HS-27A (cell line): ENCODE data around the gene PPP6R2.

Experiments
- DNase-seq: peaks from one replicate; pipeline ENCODE4 v3.0.0-alpha.2; 2012; ENCODE audit warnings: low read depth, missing footprints

PPP6R2 gene

DNA sequence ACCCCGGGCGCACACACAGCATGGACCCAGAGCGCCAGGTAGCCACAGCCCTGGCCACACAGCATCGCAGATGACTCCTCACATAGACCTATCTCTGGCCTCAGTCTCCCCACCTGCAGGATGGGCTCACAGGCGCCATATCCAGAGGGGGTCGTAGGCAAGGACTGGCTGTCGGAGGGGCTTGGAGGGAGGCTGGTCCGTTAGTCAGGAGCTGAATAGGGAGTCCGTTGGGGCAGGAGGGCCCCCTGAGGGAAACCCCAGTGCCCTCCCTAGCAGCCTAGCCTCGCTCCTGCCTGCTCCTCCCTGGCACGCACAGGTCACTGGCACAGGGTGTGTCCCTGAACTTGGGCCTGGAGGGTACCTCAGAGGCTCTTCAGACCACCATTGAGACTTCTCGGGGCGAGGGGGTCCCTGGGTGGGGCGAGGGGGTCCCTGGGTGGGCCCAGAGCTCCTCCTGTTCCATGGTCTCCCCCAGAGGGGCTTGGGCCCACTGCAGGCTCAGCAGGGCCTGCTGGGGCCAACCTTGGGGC, 37.7 kb upstream of the PPP6R2 start:
- no peak for DNase-seq

GRCh38 chr22:50305923-50306566, 37.1 kb upstream of the PPP6R2 start:
- peak; percentile 79 for DNase-seq

DNA sequence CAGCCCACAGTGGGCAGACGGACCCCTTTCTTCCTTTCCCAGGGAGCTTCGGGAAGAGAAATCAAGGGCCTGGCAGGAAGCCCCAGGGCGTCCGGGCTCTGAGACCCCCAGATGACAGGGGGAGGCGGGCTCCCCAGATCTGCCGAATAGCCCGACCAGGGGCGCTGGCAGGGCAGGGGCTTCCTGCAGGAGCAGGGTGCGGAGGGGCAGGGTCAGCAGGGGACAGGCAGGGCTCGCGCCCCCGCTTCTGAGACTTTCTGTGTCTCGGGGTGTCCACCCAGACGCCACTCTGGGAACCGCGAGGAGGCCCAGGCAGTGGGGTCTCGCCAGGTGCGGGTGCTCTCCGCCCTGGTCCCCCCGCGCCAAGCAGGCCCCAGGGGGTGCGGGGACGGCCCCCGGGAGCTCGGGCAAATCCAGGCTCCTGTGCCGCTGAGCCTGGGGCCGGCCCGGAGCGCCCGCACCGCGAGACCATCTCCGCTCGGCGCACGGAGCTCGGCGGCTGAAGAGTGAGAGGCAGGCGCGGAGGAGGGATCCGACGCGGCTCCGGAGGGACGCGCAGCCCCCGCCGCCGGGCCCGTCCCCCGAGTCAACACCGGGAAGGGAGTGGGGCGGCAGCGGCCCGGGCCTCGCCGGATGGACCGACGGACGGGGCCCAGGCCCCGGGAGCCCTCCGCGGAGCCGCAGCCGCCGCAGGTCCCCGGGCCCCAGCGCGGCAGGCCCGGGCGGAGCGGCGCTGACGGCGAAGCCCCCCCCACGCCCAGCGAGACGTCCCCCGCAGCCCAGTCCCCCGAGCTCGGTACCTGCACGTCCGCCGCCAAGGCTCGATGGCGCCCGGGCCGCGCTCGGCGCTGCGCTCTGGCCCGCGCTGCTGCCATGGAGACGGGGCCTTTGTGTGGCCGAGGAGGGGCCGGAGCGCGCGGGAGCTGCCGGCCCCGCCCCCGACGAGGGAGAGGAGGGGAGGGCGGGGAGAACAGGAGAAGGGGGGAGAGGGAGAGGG, 36.1 kb upstream of the PPP6R2 start, which contains the start of gene PLXNB2:
Gene PLXNB2, minus strand, starts transcription at position 894 of the 997 bp plus-strand sequence. CDS start 17,062 bp downstream, outside the sequence.
- no peak for DNase-seq

DNA sequence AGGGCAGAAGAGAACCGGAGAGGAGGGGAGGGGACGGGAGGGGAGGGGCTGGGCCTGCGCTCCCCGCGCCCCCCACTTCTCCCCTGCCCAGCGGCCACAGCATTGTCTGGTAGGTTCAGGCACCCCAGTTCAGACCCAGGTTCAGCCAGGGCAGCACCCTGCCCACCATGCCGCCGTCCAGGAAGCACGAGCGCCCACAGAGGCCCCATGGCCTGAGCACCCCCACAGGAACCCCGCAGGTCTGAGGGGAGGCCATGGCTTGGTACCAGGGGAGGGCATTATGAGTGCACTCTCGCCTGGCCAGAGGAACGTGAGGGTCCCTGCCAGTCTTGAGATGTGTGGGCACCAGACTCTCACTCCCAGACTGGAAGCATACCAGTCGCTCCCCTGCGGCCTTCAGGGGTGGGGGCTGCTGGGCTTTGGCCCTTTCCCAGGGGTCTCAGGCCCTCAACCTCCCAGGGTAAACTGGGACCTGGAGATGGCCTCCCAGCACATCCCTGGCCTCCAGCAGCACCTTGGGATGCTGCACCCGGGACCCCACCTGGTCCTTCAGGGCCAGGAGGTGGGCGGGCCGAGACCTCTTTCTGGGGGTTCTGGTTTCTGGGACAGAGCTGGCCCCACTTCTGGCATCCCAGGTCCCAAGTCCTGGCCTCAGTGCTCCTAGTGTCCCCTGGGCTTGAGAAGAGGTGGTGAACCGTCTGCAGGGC, 35.1 kb upstream of the PPP6R2 start:
- no peak for DNase-seq

DNA sequence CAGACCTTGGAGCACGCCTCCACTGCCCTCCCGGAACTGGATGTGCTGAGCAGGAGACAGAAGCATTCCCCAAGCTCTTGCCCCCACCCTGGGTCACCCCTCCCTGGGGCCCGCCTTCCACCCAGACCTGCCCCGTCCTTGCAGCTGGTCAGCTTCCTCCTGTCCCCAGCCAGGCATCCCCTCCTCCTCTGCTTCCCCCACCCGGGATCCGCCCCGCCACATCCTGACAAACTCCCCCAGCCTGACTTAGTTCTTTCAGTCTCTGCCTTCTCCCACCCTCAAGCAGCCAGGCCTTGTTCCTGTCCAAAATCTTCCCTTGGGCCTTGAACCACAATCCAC, 34.6 kb upstream of the PPP6R2 start:
- DNase-seq: no peak

- DNase-seq: no peak
Observed at GRCh38 chr22:50308986-50309600, 34.0 kb upstream of the PPP6R2 start.

- DNase-seq: no peak
Observed at GRCh38 chr22:50309601-50309991, 33.5 kb upstream of the PPP6R2 start.

DNA sequence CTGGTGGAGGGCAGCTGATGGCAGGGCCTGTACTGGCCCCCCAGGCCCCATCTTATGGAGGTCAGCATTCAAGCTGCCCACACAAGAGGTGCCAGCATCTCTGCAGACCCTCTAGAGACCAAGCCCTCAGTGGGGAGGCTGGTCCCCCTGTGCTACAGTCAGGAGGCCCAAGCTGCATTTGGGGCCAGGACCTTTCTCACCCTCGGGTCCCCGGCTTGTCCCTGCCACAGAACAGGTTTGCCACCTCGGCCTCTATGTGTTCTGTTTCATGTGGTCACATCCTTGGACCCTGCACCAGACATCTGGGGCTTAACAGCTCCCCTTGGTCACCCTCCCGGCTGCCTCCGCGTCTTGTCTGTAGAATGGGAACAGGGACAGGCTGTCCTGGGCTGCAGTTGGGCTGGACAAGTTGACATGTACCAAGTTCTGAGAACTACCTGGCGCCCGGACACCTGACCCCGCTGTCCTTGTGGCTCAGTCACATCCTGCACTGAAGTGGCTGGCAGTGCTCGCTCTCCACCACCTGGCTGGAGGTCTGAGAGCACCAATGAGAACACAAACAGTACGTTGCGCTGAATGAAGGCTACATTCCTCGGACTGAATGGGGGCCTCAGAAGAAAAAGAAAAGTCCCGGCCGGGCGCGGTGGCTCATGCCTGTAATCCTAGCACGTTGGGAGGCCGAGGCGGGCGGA, 33.0 kb upstream of the PPP6R2 start:
- DNase-seq: no peak

GRCh38 chr22:50310949-50311444, 32.1 kb upstream of the PPP6R2 start:
- DNase-seq: no peak

DNA sequence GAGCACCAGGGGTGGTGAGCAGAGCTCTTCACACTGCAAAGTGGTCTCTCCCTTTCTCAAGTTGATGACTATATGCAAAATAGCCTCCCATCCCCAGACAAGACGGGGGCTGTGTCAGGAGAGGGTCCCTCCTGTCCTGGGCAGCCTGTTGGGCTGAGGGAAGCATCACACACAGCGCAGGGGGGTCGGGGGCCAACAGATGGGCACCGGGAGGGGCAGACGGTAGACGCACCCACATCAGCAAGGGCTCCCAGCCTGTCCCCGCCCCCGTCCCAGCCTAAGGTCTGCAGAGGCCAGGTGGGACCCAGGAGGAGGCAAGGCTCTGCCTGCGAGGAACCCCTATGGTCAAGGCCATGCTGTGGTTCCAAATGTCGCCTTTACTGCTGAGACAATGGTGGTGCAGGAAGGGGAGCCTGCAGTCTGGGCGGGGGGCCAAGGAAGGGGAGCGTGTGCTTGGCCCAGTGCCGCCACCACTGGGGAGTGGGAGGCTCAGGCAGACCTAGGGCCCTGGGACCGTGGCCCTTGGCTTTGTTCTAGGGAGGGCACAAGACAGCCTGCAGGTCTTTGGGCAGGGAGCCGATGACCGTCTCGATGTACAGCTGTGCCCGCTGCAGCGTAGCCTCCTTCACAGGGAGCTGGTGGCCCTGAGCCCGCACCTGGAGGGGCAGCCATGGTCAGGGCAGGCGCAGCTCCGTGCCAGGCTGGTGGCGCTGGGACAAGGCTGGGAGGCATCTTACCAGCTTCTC, 31.3 kb upstream of the PPP6R2 start:
- no peak for DNase-seq

DNA sequence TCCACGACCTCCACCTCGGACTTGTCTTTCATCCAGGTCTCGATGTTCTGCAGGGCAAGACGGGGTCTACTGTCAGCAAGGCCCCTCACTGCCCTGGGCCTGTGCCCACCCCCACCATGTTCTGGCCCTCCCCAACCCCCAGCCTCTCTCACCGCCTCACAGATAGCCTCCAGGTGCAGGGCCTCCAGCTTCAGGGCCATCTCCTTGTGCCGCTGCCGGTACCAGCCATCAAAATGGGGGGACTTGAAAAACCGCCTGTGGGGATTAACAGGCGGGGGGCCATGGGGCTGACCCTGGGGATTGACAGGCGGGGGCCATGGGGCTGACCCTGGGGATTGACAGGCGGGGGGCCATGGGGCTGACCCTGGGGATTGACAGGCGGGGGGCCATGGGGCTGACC, 30.8 kb upstream of the PPP6R2 start:
- no peak for DNase-seq

DNA sequence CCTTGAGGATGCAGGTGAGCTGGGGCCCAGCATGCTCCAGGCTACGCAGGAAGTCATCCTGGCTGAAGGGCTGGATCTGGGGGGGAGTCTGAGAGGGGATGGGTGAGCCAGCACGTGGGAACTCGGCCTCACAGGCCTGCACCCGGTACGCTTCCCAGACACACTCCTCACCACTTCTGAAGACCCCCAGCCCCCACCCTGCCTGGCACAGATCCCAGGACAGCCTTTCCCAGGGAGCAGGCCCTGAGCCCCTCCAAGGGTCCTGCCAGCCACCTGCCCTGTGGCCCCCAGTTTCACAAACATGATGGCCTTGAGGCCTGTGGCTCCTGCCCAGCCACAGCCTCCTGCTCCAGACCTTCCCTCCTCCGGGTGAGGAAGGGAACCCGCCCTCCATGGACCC, 30.1 kb upstream of the PPP6R2 start:
- no peak for DNase-seq

GRCh38 chr22:50313600-50313999, 29.5 kb upstream of the PPP6R2 start:
- no peak for DNase-seq

DNA sequence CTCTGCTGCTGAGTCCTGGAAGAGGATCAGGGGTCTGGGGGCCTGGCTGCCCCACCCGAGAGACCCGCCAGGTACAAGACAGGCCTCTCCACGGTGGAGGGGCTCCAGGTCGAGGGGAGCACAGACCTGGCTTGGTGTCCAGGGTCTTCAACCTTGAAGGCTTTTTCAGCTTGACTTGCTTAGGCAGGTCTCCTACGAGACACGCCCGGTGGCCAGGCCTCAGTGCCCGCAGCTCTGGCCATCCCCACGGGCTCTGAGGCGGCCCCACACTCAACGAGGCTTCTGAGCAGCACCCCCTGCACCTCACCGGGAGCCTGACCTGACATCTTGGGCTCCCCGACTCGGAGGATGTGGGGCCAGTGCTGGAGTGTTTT, 29.1 kb upstream of the PPP6R2 start:
- DNase-seq: no peak

GRCh38 chr22:50314455-50315288, 28.5 kb upstream of the PPP6R2 start:
- DNase-seq: no peak

- DNase-seq: no peak
Observed at GRCh38 chr22:50315289-50316113, 27.6 kb upstream of the PPP6R2 start.

DNA sequence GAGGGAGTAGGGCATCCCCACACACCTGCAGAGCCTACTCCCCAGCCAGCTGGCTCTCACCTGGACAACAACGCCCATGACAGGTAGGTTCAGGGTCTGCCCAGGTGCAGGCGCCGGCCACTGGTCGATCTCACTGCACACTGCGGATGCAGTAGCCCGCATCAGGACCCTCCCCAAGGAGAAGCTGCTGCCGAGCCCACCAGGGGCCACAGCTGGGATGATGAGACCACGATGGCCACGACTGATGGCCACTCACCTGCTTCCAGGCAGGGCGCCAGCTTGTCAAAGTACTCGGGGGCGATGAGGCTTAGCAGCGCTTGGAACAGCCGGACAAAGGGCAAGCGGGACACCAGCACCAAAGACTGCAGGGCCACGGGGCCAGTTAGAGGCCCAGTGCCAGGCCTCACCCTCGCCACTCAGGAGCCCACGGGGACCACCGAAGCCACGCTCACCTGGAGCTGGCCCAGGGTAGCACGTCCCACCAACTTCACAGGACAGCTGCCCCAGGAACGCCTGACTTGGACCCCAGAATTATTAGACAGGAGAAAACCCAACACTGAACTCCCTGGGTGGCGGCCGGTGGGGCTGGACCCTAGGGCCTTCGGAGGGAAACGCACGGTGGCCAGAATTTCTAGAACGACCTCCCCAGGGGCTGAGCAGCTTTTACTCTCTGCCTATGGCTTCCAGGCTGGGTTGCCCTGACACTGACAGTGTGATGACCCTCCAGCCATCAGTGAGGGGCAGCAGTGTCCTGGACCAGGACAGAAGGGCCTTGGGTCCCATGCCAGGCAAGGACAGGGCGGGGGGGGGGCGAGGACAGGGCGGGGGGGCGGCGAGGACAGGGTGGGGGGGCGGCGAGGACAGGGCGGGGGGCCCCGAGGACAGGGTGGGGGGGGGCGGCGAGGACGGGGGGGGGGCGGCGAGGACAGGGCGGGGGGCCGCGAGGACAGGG, 26.7 kb upstream of the PPP6R2 start:
- no peak for DNase-seq

- DNase-seq: no peak
Observed at GRCh38 chr22:50317178-50317577, 25.9 kb upstream of the PPP6R2 start.
